Measurements from ENCODE around the gene MAD1L1.
A peak's percentile ranks its signal among the peaks of the same experiment; 100 is the strongest.

The MAD1L1 gene

GRCh38 chr7:1811850-1812508 is 420.8 kb downstream of the MAD1L1 start:
- no peak for DNase-seq

DNA sequence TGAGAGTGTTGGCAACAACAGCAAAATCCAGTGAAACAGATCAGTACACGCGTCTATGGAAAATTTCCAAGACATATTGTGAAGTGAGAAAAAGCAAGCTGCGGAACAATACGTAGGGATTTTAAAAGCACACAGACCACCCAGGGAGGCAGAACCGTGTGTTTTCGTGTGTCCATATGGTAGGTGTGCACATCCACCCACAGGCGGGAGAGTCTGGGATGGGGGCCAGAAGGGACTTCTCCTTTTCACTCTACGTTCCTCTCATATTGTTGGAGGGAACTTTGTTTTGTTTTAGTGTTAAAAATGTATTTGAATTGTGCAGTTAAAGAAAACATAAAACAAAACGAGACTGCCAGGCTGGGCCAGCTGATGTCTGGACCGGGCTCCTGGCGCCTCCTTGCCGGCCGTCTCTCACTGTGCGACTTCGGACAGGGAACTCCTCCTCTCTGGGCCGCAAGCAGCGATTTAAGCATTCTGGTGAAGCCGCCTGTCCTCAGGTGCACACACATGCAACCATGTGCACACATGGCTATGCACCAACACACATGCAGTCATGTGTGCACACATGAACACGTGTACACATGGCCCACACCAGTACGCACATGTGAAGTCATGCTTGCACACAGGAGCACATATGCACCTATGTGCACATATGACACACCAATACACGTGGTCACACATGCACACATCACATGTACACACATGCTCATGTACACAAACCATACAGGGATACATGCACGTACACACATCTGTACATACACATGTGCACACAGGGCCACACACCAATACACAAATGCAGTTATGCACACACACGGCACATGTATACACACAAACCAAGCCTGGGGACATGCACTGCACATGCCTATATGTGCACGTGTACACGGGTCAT is 421.5 kb downstream of the MAD1L1 start:
- peak in 4 of 58 donors; percentile 8 to 23 (median 16) for DNase-seq

- DNase-seq: no peak
These were observed 422.2 kb downstream of the MAD1L1 start for GRCh38 chr7:1810521-1810920.

DNA sequence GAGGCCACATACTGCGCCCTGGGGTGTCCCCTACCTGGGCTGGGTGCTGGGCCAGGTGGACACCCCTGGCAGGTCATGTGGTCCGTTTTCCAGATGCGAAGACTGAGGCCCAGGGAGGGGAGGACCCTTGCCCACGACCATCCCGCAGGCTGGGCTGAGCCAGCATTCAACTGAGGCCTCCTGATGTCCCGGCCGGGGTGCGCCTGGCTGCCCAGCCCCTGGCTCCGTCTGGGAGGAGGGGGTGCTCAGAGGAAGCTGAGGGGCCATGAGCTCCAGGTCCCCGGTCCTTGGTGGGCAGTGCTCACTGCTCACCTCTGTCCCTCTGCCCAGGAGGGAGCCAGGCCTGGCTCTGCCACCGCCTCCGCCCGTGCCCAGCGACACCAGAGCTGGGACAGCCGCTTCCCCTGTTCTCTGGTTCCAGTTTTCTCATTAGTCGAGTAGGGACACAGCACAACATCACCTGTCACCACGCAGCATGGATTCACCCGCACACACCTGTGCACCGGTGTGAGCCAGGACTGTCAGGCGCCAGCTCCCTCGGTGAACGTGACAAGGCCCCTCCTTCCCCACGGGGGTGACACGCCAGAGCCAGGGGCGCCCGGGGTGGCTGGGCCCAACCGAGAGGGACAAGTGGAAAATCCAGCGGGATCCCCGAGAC is 423.0 kb downstream of the MAD1L1 start:
- DNase-seq: no peak

DNA sequence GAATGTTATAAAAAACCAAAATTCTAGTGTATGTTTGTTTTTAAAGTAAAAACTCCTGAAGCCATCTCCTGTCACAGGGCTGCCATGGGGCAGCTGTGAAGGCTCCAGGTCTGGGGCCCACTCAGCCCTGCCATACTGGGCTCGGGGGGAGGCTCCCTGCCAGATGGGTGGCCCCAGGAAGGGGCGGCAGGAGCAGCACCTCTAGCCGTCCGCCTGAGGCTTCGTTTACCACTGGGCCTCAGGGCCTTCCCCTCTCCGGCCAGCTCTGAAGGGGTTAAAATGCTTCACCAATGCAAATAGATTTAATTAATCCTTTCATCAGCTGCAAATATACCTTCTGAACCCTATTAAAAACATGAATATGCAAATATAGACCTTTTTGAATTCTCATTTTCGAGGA is 423.7 kb downstream of the MAD1L1 start:
- DNase-seq: no peak

GRCh38 chr7:1807821-1808600 is 424.7 kb downstream of the MAD1L1 start:
- DNase-seq: no peak

GRCh38 chr7:1806354-1806753 is 426.4 kb downstream of the MAD1L1 start:
- DNase-seq: no peak

GRCh38 chr7:1804310-1804709 is 428.4 kb downstream of the MAD1L1 start:
- DNase-seq: no peak

DNA sequence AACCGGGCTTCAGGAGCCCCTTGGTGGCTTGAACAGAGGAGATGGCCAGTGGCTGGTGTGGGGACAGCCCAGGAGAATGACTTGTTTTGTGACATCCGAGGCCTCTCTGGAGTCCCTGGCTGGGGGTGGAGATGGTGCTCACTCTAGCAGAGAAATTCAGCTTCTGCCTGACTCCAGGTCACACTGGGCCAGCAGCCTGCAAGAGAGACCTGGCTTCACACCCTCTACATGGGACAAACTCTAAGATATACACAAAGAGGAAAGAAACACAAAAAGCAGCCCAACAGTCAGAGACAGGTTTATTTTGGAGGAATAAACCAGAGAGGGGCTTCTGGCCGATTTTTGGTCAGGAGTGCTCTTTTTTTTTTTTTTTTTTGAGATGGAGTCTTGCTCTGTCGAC is 429.8 kb downstream of the MAD1L1 start:
- no peak for DNase-seq

DNA sequence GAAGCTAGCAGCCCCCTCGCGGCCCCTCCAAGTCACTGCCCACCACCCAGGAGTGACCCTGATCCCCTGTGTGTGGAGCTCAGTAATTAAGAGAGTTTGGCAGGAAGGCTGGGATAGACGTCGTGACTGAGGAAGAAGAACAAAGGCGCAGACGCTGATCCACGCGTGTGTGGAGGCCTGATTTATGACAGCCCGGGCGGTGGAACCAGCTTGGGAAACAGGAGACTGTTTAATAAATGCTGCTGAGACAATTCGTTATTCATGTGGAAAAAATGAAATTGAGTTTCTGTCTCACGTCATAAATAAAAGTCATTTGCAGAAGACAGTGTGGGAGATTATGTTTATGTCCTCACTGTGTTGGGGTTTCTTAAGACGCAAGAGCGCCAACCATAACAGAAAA is 431.8 kb downstream of the MAD1L1 start:
- no peak for DNase-seq

GRCh38 chr7:1798191-1798590 is 434.6 kb downstream of the MAD1L1 start:
- no peak for DNase-seq

DNA sequence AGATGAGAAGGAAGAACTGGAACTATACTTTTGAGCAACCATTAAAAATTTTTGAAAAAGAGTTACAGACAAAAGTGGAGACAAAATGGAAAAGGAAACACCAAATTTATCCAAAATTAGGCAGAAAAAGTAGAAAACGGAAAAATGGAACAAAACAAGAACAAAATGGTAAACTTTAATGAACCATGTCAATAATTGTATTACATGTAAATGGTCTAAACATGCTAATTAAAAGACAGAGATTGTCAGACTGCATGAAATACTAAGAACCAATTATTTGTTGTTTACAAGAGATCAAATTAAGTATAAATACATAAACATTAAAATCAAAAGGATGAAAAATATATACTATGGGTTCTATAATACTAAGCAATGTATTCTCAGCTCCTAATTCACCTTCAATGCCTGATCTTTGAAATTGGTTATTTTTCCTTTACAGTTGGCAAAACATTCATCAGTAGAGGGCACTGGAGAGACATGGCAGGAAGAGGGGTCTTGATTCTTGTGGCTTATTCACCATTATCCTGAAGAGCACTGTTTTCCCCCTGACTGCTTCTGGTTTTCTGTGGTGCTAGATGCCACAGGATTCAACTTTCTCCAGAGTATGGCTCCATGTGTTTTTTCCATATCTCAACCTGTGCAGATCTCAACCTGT is 437.7 kb downstream of the MAD1L1 start:
- no peak for DNase-seq

DNA sequence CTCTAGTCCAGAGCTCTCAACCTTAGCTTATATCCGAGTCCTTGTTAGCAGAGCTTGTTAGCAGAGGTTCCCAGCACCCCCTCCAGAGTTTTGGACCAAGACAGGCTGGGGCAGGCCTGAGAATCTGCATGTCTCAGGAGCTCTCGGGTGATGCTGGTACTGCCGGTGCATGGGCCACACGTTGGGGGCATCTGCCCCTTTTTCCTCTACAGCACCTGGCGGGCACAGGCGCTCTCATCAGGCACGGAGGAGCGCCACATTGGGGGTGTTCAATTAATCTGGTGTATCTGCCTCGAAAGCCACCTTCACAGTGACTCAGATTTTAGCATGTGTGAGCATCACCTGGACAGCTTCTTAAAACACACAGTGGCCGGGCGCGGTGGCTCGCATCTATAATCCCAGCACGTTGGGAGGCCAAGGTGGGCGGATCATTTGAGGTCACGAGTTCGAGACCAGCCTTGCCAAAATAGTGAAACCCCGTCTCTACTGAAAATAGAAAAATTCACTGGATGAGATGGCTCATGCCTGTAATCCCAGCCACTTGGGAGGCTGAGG is 445.0 kb downstream of the MAD1L1 start:
- no peak for DNase-seq

DNA sequence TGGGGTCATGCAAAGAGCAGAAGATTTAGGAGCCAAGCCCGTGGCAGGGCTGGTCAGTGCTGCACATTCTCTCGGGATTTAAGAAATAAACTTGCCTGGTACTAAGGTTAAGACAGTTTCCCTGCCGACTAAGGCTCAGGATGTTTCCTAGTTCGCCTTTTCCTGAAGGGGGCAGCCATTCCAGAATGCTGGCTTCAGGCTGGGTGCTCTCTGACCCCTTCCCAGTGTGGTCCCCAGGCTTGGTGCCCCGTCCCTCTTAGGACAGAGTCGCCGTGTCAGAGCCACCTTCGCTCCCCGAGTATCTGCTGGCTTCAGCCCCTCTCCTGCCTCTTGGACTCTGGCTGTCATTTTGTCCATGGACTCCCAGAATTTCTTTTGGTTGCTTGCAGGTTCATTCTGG is 445.5 kb downstream of the MAD1L1 start:
- no peak for DNase-seq

GRCh38 chr7:1785839-1786238 is 446.9 kb downstream of the MAD1L1 start:
- no peak for DNase-seq

GRCh38 chr7:1781369-1781768 is 451.4 kb downstream of the MAD1L1 start:
- no peak for DNase-seq

DNA sequence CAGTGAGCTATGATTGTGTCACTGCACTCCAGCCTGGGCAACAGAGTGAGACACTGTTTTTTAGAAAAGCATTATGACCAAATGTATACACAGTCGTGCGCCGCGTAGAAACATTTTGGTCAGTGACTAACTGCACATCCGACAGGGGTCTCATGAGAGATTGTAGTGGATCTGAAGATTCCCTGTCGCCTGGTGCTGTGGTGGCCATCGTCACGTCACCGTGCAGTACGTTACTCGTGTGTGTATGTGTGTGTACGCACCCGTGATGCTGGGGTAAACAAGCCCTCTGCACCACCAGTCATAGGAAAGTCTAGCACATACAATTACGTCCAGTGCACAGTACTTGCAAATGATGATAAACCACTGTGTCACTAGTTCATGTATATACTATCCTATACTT is 453.3 kb downstream of the MAD1L1 start:
- no peak for DNase-seq

DNA sequence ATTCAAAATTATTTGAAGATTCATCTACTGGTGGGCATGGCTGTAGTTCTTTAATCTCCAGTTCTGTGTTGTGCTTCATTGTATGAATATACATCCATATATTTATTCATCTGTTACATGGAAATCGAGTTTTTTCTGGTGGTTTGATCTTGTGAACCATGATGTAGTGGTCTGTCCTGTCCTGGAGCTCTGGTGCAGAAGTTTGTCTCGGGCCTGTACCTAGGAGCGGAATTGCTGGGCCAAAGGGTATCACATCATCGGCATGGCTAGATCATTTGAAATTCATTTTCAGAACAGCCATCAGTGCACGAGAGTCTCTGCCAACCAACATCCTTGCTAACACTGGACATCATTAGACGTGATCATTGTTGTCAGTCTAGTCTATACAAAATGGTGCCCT is 455.6 kb downstream of the MAD1L1 start:
- DNase-seq: no peak

DNA sequence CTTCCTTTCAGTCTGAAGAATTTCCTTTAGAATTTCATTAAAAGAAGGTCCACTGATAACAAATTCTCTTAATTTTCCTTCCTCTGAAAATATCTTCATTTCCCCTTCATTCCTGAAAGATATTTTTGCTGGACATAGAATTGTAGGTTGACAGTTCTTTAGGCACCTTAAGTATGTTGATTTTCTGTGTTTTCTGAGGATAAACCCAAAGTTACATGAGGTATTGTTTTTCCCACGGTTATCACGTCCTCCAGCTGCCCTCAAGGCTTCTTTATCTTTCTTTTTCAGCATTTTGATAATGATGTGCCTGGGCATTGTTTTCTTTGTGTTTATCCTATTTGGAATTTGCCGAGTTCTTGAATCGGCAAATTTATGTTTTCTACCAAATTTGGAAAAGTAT is 457.4 kb downstream of the MAD1L1 start:
- no peak for DNase-seq

- DNase-seq: no peak
These were observed 462.4 kb downstream of the MAD1L1 start for GRCh38 chr7:1770331-1770730.

Measured in anterior cingulate cortex (tissue), 58 donors.